Fibroblast of skin of scalp (primary cell): ENCODE results near the gene CHST13.

Source experiments
- DNase-seq: peaks from one replicate; pipeline ENCODE4 v3.0.0-alpha.2; 2013

Gene CHST13

DNA sequence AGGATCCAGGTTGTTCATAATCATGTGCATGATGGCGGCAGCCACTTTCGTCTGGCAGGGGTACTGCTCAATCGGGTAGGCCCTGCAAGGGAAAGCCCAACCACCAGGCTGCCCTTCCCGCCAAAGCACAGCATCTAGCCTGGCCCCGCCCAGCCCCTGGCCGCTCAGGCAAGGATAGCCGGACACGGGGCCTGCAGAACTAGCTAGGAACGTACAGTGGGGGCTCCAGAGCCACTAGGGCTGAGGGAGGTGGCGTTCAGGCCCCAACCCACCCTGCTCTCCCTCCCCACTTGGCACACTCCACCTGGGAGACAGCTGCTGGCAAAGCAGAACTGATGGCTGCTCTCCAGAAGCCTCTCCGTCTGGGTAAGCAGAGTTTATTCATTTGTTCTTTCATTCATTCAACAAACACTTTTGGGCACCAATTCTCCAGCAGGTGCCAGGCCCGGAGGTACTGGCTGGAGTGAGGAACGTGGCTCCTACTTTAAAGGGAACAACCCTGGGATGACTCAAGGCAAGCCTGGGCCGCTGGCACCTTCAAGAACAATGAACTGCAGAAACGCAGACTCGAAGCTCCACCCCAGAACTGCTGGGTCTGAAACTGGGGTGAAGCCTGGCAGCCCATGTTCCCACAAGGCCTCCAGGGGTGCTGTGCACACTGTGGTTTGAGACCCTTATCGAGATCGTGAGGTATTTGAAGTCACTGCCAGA, 14.2 kb upstream of the CHST13 start:
- DNase-seq = no peak

DNA sequence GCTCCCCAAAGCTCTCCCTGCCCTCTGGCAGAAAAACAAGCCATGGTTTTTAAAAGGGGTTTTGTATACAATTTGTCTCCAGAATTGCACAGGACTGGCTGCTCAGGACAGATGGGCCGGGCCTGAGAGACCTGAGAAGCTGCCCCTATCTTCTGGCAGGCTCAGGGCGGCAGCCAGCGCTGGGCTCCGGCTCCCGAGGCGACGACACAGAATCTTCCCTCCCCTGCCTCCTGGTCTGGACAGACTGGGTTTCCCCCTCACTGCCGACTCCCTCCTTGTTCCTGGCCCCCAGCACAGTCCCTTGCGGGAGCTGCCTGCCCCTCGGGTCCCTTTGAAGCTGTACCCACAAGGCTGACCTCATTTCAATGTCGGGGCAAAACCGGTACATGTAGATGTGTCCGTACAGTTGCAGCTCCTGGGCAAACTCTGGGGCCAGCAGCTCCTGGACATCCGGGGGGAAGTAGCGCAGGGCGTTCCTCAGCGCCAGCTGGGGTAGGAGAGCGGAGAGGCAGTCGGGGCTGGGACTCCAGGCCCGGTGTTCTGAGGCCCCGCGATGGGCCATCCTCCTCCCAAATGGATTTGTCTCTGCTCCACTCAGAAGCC, 13.5 kb upstream of the CHST13 start:
- DNase-seq = no peak

DNA sequence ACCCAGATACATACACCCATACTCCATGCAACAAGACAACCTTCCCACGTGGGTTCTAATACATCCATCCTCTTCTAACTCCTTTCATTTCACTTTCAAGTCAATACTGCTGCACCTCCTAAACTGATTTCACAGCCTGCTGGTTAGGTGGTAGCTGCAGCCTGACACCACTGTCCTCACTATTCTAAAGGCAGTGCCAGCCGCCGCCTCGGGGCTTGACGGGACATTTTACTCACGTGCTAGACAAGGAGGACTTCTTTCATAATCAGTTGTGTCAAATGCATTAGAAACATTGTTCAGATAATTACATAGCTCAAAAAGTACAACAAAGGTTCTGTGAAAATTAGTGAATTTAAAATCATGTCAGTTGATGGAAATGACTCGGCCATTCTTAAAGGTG, 12.7 kb upstream of the CHST13 start:
- DNase-seq = no peak

DNA sequence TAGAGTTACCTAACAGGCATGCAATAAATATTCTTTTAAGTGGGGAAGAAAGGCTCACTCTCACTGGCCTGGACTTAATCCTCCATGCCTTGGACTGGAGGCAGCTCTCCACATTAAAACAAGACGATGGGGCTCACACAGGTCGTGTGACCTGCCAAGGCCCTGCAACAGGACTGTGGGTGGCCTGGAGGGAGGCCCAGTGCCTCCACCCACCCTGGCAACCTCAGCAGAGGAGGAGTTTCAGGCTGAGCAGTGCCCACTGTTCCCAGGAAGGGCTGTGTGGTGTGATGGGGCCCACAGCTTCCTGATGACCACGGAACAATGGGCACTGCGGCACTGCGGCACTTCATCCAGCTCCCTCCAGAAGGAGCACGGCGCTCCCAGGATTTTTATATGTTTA, 11.9 kb upstream of the CHST13 start:
- no peak for DNase-seq

DNA sequence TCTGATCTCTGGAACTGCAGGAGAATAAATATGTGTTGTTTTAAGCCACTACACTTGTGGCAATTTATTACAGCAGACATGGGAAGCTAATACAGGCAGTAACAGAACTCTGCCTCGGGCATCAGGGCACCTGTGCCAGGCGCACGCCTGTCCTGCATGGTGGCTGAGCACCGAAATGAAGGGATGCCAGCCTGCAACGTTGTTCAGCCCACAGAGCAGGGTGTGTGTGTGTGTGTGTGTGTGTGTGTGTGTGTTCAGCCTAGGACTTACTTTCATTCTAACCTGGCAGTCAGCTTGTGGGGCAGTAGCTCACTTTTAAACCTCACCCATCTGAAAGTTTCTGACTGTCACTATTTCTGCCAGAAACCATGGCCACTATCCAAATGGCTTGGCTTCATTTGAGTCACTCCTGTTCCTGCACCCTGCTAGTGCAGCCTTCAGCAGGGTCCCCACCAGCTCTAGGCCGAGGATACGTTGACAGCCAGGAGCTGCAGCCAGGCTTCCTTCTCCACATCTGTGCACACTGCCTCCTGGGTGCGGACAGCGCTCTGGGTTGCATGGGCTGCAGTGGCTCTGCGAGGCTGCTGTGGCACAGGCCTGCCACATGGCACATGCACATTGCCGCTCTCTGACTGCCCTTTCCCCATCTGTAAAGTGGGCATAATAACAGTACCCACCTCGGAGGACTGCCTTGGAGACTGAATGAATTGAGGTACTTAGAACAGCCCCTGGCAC, 10.9 kb upstream of the CHST13 start:
- DNase-seq = no peak

DNA sequence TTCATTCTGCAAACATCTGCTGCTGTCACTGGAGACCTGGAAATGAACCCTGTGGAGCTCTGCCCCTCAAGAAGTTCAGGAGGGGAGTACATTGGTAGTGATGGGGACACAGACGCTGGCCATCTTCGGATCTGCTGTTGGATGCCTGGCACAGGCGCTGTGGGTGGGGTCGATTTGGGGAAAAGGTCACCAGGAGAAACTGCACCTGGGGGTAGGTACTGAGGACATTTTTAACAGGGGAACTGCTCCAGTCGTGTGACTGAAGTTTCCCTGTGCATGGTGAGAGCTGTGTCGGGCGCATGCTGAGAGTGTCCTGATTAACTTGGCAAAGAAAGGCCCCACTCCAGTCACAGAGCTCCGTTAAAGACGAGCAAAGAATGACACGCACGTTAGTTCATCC, 9.8 kb upstream of the CHST13 start:
- DNase-seq = no peak

DNA sequence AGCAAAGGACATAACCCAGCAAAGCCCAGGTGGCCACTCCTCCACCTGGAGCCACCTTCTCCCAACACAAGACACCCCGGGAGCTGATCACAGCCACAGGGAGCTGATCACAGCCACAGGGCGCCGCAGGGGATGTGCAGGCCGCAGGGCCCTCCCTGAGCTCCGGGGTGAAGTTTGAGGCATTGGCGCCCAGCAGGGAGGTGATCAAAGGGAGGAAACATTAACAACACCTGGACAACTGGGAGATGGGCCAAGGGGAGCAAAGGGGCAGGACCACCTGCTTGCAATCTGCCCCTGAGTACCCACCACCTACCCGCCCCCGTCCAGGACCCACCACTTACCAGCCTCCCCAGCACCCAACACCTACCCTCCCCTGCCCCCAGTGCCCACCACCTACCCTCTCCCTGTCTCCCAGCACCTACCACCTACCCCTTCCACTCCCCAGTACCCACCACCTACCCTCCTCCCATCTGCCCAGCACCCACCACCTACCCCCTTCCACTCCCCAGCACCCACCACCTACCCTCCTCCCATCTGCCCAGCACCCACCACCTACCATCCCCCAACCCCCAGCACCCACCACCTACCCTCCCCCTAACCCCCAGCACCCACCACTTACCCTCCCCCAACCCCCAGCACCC, 8.8 kb upstream of the CHST13 start:
- no peak for DNase-seq

DNA sequence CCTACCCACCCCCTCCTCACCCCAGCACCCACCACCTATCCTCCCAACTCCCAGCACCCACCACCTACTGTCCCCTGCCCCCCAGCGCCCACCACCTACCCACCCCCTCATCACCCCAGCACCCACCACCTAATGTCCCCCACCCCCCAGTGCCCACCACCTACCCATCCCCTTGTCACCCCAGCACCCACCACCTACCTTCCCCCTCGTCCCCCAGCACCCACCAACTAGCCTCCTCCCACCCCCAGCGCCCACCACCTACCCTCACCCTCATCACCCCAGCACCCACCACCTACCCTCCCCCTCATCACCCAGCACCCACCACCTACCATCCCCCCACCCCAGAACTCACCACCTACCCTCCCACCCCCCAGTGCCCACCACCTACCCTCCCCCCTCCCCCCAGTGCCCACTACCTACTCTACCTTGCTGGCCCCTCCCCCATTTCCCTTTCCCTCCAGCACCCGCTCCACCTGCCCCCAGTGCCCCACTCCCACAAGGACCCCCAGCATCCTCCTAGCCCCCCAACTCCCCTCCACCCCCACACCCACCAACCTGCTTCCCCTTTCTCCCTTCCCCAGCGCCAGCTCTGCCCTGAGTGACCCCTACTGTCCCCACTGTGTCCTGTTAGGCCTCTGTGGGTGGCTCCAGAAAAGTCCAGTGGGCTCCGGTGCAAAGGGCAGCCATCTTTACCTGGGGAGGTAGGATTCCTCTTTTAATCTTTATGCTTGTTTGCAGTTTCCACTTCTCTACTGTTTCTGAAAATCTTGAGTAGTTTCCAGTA, 7.6 kb upstream of the CHST13 start:
- DNase-seq = no peak

DNA sequence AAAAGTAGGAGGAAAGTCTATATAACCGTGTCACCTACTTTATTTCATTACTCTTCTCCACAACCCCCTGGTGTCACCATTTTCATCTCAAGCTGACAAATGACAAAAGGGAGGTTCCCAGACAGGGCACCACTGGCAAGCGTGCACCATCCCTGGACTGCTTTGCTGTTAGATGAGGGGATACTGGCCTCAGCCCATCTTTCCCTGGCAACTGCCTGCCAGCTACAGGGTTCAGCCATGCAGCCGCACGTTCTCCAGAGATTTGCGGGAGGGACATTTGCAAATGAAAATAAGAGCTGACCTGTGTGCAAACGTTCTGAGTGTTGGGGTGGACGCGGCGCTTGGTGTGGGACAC, 7.0 kb upstream of the CHST13 start:
- no peak for DNase-seq

DNA sequence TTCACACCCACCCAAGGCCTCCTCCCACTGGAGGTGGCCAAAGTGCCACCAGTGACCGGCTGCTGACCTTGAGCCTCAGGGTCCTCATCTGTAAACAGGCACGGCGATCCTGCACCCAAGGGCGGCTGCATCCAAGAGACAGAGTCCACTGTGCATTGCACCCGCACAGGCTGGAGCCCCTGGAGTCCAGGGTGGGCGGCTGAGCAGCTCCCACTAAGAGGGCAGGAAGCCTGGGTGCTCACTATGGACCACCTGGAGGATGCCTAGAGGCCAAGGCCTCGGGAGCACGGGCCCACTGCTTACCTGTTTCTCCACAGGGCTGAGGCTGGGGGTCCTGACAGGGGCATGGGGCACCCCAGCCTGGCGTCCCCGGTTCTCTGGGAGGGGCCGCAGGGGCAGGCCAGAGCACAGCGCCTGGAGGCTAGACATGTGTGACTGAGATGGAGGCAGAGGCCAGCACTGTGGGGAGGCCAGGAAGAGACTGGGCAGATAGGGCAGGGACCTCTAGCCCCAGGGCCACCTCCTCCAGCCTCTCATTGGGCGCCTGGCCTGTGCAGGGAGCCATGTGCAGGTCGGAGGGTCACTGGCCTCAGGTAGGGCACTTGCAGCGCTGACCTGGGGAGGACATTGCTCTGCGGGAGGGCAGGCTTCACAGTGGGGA, 6.5 kb upstream of the CHST13 start, which contains the start of gene UROC1:
TSS of gene UROC1 (minus strand) at position 483 of the 661 bp plus-strand sequence. CDS start at position 429, 54 bp downstream.
- DNase-seq = no peak

DNA sequence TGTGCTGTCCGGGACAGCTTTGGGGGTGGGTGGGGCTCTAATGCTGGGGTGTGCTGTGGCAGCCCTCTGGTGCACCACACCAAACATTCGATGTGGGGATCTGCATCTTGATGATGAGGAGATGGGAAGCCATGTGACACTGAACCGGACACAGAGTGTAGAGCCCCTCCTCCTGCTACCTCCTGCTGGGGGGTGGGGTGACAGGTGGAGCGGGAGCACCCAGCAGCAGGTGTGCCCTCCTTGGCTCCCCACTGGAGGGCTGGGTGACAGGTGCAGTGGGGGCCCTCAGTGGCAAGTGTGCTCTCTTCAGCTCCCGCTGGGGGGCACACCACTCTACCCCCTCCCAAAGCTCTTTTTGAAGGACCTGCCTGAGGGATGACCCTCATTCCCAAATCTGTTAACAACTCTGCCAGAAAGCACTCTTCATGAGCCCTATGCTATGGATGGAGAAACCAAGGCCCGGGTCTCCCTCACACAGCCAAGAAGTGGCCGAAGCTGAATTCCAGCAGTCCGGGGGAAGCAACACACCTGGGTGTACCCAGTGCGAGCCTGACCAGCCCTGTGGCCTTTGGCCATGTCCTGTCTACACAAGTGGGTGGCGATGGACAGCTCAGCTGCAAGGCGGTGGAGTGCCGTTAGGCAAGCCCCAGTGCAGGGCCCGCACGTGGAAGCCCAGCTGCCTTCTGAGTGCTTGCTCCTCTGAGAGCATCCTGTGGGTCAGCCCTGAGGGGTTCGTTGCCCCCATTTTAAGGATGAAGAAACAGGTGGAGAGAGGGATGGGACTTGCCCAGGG, 5.8 kb upstream of the CHST13 start:
- no peak for DNase-seq

DNA sequence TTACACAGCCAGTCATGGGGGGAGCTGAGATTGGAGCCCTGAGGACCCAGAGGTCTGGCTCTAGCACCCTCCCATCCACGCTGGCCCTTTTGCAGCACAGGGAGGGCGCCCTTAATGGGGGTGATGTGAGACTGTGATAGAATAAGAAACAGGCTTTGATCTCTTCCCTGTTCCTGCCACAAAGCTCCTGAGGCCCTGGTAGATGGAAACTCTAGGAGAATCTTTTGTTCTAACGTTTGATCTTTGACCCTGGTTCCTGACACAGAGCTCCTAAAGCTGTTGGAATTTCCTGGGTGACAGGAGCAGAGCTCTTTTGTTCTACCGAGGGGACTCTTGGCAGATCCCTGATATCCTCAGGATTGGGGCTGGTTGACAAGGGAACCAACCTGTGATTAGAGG, 5.2 kb upstream of the CHST13 start:
- no peak for DNase-seq

DNA sequence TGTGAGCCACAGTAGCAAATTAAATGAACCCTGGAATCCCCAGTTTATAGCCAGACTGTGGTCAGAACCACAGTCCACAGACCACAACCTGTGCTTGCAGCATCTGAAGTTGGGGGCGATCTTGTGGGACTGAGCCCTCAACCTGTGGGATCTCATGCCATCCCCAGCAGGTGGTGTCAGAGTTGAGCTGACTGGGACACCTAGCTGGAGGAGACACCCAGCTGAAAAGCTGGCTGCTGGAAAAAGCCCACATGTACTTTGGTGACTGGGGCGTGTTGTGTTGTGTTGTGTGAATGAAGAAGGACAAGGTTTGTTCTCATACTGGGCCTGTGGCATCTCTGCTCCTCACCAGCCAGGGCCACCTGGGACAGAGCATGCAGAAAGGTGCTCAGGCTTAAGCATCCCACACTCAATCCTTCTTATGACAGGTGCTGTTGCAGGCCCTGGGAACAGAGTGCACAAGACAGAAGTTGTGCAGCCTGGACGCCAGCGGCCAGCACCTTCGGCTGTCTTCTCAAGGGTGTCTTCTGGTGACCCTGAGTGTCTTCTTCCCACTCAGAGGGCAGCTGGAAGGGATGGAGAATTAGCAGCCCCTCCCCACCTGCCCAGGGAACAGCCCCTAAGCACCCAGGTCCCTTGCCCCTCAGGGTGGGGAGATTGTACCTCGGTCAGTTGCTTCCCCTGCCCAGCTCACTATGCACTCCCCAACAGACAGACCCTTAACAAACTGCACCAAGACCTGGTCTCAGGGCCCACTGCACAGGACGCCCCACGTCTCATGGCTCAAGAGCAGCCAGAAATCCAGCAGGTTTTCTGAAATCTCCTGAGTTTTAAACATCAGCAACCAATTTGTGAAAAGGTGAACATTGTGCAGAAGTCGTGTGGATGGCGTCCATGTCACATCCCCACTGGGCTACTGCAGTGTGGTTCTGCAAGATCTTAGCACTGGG, 4.2 kb upstream of the CHST13 start:
- DNase-seq = no peak

DNA sequence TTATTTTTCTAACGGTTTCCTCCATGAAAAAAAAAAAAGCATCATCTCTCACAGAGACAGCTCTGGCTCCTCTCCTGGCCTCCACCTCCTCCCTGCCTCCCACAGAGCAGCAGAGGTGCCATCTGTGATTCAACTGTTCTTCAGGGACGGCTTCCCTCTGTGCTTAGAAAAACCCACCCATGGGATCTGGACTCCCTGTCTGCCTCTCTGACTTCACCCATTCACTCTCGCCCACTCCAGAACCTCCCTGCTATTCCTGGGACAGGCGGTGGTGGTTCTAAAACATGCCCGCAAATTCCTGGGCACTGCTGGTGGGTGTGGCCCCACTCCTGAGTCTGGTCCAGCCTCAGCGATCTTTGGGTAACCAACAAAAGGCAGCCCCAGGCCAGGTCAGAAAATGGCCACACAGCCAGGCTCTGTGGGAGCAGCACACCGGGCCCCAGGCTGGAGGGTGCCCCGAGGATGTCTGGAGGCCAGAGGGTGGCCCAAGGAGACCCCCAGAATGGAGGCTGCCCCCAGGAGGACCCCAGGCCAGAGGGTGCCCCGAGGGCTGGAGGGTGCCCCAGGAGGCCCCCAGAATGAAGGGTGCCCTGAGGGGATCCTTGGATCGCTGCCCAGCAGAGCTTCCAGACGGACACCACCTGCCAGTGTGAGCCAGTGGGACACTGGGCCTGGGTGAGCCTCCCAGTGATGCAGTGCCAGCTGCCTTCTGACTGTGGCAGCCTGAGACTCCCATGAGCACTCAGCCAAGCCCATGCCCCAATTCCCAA, 2.6 kb upstream of the CHST13 start:
- DNase-seq = no peak

DNA sequence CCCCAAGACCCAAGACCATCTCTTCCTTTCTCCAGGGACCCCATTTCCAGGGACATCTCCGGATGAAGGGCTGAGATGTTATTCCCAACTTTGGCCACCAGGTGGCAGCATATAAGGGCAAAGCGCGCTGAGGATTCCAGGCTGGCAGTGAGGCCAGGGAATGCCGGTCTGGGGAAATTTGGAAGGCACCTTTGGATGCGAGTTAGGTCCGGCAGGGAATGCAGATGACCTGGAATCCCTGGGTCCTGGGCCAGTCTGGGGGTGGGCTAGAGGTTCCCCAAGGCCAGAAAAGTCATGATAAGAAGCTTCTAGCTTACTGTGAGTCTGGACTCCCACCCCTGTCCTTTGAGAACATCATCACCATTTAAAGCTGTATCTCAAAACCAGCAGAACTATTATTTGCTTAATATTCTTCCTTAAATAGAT, 1.6 kb upstream of the CHST13 start:
- peak; percentile 58 for DNase-seq

DNA sequence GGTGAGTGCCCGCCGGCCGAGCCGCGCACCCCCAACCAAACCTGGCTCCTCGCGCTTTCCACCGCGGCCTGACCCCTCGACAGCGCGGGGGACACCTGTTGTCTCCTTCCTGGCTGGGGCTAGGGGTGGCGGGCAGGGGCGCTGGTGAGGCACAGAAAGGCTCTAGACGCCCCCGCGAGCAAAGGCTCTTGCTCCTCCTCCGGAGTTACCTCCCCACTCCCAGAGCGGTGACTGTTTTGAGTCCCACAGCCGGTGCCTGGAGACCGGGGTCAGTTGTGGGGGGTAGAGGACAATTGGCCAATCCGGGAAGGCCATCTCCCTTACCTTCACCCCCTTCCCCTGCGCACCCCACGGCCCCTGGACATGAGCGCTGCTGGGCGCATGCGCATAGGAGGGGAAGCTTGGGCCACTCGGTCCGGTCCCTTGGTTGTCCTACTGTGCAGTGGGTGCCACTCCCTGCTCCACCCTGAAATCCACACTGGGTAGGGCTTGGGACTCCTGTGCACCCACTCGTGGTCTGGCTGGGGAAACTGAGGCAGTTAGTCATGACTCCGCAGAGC, 554 bp downstream of the CHST13 start:
- no peak for DNase-seq

DNA sequence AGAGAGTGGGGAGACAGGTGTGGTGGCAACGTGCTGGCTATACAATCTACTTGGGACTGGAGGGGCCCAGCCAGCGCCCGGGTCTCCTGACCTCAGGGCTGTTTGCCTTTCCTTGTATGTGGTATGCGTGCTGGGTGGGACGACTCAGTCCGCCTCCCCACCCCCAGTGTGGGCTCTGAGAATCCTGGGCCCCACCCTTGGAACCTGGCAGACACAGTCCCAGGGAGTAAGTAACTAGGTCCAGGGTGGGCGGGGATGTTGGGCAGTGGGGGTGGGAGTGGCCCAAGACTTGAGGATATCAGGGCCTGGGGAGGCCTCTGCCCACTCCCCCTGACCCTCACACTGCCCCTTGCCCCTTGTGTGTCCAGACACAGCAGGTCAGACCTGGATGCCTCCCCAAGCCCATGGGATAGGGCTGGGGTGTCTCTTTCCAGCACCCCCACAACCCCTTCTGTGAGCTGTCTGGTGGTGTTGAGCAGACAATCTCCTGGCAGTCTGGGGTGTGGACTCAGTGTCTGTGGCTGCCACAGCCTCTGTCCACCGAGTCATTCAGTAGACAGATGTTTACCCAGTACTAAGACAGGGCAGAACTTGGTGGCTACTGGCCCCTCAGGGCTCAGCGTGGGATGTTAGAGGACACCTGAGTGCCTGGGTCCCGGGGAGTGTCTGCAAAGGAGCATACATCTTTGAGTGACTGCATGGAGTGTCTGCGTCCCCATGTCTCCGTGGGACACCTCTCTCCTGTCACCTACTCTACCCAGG, 1.3 kb downstream of the CHST13 start:
- DNase-seq = no peak
